Stimulated activated CD4-positive, alpha-beta T cell treated with anti-CD3 and anti-CD28 coated beads, Interleukin-15, amount 100 ng/mL, for 24 hours (primary cell): Measurements from ENCODE around the gene LTV1.
A peak's percentile ranks its signal among the peaks of the same experiment; 100 is the strongest.

ENCODE experiments used
- DNase-seq: peaks from one replicate; pipeline ENCODE4 v3.0.0-alpha.2; 2020

Gene LTV1

GRCh38 chr6:143896126-143896860, 53.2 kb downstream of the LTV1 start:
- no peak for DNase-seq

GRCh38 chr6:143900358-143900757, 57.2 kb downstream of the LTV1 start:
- no peak for DNase-seq

- DNase-seq: peak; percentile 16
Measured at GRCh38 chr6:143901885-143902750, 59.0 kb downstream of the LTV1 start.

- DNase-seq: no peak
Measured at GRCh38 chr6:143902827-143903226, 59.7 kb downstream of the LTV1 start.

GRCh38 chr6:143911028-143911427, 67.9 kb downstream of the LTV1 start:
- DNase-seq: no peak

GRCh38 chr6:143912671-143913070, 69.5 kb downstream of the LTV1 start:
- no peak for DNase-seq
